ENCODE results near the gene F10. TPM values are rescaled to one million over a fixed set of nuclear protein-coding genes. Genes with fewer than 3 reads are reported as not detected.
"Not testable (repeated sequence)": the region's sequence is repeated elsewhere in the genome, so short reads cannot be mapped to it uniquely, and the experiment has no call there.

F10 gene
- total RNA-seq, 1 experiment from 2014 or later, result 1.1 TPM

GRCh38 chr13:113151745-113152690 is 29.4 kb downstream of the F10 start:
- DNase-seq (ENCODE audit: low read depth), result no peak

- no peak for DNase-seq (ENCODE audit: low read depth)
These were observed 30.0 kb downstream of the F10 start for GRCh38 chr13:113152691-113152983.

- no peak for DNase-seq (ENCODE audit: low read depth)
These were observed 30.6 kb downstream of the F10 start for GRCh38 chr13:113152984-113153809.

GRCh38 chr13:113153810-113154748 is 31.5 kb downstream of the F10 start:
- peak; percentile 60 for DNase-seq (ENCODE audit: low read depth)

GRCh38 chr13:113155201-113155600 is 32.6 kb downstream of the F10 start:
- DNase-seq (ENCODE audit: low read depth), result no peak

- no peak for DNase-seq (ENCODE audit: low read depth)
These were observed 33.5 kb downstream of the F10 start for GRCh38 chr13:113155982-113156655.

GRCh38 chr13:113157206-113157928 is 34.8 kb downstream of the F10 start:
- no peak for DNase-seq (ENCODE audit: low read depth)

- no peak for DNase-seq (ENCODE audit: low read depth)
These were observed 35.5 kb downstream of the F10 start, which contains the start of gene PROZ for GRCh38 chr13:113157929-113158747. Gene PROZ (plus strand): TSS chr13:113158648. CDS start chr13:113158661, 13 bp downstream.

- no peak for DNase-seq (ENCODE audit: low read depth)
These were observed 36.3 kb downstream of the F10 start for GRCh38 chr13:113158946-113159345.

GRCh38 chr13:113159701-113160100 is 37.1 kb downstream of the F10 start:
- DNase-seq (ENCODE audit: low read depth), result no peak

GRCh38 chr13:113160983-113161382 is 38.4 kb downstream of the F10 start:
- no peak for DNase-seq (ENCODE audit: low read depth)

GRCh38 chr13:113161433-113161832 is 38.8 kb downstream of the F10 start:
- DNase-seq (ENCODE audit: low read depth), result no peak

GRCh38 chr13:113161975-113162374 is 39.4 kb downstream of the F10 start:
- DNase-seq (ENCODE audit: low read depth), result not testable (repeated sequence)

- DNase-seq (ENCODE audit: low read depth), result peak; percentile 60
These were observed 40.4 kb downstream of the F10 start for GRCh38 chr13:113162783-113163685.

GRCh38 chr13:113164492-113164891 is 41.9 kb downstream of the F10 start:
- no peak for DNase-seq (ENCODE audit: low read depth)

GRCh38 chr13:113166266-113166665 is 43.7 kb downstream of the F10 start:
- no peak for DNase-seq (ENCODE audit: low read depth)

GRCh38 chr13:113166681-113167080 is 44.1 kb downstream of the F10 start:
- DNase-seq (ENCODE audit: low read depth), result no peak

- no peak for DNase-seq (ENCODE audit: low read depth)
These were observed 44.6 kb downstream of the F10 start for GRCh38 chr13:113167155-113167554.
